GM12873 (cell line): ENCODE results near the gene CAPN15.
A peak's percentile ranks its signal among the peaks of the same experiment; 100 is the strongest.

ENCODE experiments used
- TF ChIP-seq, protein P1 (sequence below): IDR thresholded peaks from 2 replicates; pipeline ENCODE4 v1.5.1; 2012; ENCODE audit warnings: low read depth, mild to moderate bottlenecking, moderate library complexity, low read length, control low read depth; ENCODE audit not compliant: insufficient read depth; ENCODE audit errors: missing control alignments

Gene CAPN15

DNA sequence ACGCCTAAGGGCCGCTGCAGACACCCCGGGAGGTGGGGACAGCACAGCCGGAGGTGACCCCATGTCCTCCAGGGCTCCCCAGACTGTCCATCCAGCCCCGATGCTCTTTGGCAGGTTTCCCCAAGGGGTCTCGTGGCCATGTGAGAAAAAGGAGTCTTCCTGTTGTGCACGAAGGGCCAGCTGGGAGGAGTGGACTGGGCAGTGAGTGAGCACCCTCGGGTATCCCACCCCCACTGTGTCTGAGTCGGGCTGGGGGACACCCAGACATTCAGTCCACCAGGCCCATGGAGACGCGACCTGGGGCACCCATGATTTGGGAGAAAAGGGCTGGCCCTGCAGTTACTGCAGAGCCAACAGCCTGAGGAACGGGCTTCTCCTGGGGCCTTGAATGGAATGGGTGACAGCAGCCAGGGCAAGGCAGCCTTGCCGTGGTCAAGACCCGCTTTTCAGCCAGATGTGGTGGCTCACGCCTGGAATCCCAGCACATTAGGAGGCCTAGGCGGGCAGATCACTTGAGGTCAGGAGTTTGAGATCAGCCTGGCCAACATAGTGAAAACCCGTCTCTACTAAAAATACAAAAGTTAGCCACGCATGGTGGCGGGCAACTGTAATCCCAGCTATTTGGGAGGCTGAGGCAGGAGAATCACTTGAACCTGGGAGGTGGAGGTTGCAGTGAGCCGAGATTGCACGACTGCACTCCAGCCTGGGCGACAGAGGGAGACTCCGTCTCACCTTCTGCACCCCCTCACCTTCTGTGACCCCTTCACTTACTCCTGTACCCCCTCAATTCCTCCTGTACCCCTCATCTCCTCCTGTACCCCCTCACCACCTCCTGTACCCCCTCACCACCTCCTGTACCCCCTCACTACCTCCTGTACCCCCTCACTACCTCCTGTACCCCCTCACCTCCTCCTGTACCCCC is 24.1 kb upstream of the CAPN15 start:
- TF ChIP-seq, protein P1, sequence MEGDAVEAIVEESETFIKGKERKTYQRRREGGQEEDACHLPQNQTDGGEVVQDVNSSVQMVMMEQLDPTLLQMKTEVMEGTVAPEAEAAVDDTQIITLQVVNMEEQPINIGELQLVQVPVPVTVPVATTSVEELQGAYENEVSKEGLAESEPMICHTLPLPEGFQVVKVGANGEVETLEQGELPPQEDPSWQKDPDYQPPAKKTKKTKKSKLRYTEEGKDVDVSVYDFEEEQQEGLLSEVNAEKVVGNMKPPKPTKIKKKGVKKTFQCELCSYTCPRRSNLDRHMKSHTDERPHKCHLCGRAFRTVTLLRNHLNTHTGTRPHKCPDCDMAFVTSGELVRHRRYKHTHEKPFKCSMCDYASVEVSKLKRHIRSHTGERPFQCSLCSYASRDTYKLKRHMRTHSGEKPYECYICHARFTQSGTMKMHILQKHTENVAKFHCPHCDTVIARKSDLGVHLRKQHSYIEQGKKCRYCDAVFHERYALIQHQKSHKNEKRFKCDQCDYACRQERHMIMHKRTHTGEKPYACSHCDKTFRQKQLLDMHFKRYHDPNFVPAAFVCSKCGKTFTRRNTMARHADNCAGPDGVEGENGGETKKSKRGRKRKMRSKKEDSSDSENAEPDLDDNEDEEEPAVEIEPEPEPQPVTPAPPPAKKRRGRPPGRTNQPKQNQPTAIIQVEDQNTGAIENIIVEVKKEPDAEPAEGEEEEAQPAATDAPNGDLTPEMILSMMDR: no peak

DNA sequence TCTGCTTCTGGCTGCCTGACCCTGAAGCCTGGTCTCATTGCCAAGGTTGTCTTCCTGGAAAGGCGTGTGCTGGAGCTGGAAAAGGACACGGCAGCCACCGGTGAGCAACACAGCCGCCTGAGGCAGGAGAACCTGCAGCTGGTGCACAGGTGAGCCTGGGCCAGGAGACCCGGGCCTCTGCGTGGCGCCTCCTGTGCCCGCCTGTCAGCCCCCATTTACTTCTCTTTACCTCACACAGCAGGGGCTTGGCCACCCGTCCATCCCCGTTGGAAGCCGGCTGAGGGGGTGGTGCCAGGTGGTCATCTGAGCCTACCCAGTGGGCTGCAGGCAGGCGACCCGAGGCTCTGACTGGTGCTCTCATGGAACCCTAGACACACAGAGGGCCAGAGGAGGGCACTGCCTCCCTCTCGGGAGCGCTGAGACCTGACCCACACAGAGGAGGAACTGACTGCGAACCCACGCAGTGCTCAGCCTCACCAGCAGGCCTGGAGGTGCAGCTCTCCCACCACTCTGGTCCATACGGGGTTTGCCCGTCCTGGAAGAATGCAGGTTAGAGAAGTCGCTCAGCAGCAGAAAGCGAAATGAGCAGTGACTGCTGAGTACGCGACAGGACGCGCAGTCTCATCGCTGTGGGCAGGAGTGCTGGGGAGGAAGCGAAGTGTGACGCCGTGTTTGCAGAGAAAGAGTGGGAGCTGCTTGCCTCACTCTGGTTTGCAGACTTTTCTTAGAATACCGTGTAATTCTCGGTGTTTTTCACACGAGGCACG is 21.9 kb upstream of the CAPN15 start:
- TF ChIP-seq, protein P1: peak; percentile 4

GRCh38 chr16:506246-506546 is 21.3 kb upstream of the CAPN15 start:
- TF ChIP-seq, protein P1: no peak

GRCh38 chr16:507996-508395 is 19.5 kb upstream of the CAPN15 start:
- TF ChIP-seq, protein P1: no peak

DNA sequence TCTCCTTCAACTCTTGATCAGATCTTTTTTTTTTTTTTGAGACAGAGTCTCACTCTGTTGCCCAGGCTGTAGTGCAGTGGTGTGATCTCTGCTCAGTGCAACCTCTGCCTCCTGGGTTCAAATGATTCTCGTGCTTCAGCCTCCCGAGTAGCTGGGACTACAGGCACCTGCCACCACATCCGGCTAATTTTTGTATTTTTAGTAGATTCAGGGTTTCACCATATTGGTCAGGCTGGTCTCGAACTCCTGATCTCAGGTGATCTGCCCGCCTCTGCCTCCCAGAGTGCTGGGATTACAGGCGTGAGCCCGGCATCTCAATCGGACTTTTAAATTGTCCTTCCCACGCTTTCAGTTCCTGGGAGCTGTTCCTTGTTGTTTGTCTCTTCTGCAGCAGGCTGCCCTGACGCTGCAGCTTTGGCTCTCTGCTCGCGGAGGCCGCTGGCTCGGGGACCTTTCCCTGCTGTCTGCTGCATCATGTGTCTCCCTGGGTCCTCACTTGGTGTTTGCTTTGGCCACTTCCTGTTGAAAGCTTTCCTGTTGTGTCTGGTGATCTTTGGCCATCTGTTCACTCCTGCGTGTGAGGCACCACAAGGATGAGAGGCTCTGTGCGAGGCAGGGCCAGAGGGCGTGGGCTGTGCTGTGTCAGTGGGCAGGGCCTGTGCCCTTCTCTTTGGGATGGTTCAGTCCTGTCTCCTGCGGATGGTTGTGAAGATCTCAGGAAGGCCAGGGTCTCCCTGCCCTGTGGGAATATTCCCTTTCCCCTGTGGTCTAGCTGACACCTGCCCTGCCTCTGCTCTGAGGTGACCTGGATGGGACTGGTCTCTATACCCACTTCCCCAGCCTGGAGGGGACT is 18.4 kb upstream of the CAPN15 start:
- TF ChIP-seq, protein P1: no peak

- TF ChIP-seq, protein P1: no peak
Measured at GRCh38 chr16:510066-510825, 17.3 kb upstream of the CAPN15 start.
